Upper lobe of right lung (tissue), 1 donor: ENCODE data around the gene CXCL5. TPM values are rescaled to one million over a fixed set of nuclear protein-coding genes. Genes with fewer than 3 reads are reported as not detected.
A peak's percentile ranks its signal among the peaks of the same experiment; 100 is the strongest.

Experiments used
- ATAC-seq: fragments of 200-7000 bp; cut with Tn5 transposase; one replicate; pipeline ENCODE4 v1.9.1; 2020; ENCODE audit warnings: mild to moderate bottlenecking, moderate library complexity
- DNase-seq: peaks from one replicate; pipeline ENCODE4 v3.0.0-alpha.2; 2020
- H3K27ac ChIP-seq: fragments of 200-600 bp; one replicate; pipeline ENCODE4 v1.8.0; 2022
- H3K27me3 ChIP-seq: fragments of 200-600 bp; one replicate; pipeline ENCODE4 v1.8.0; 2022; ENCODE audit warnings: mild to moderate bottlenecking
- H3K36me3 ChIP-seq: fragments of 200-600 bp; one replicate; pipeline ENCODE4 v1.8.0; 2022
- H3K4me1 ChIP-seq: fragments of 200-600 bp; one replicate; pipeline ENCODE4 v1.8.0; 2022
- H3K4me3 ChIP-seq: fragments of 200-600 bp; one replicate; pipeline ENCODE4 v1.8.0; 2022; ENCODE audit warnings: mild to moderate bottlenecking
- H3K9me3 ChIP-seq: fragments of 200-600 bp; one replicate; pipeline ENCODE4 v1.8.0; 2022
- intact Hi-C: fragments of 100-400 bp; cut with DNase I; formaldehyde crosslinking; loops from one replicate; pipeline ENCODE4 v1.11.0; 2022
- total RNA-seq: library from RNA; stranded (reverse); fragmentation: NEBNext Ultra II Directional; extraction: Animal tissue kit (Norgen Biotek cat#: 25700); gene quantifications from one replicate; pipeline ENCODE4 v1.2.1, GENCODE V29; 2021
- TF ChIP-seq, protein P1 (sequence below): fragments of 200-600 bp; IDR thresholded peaks from one replicate; pipeline ENCODE4 v1.8.0; 2022; ENCODE audit warnings: antibody characterized with exemption
- donor health status: DM: no; HTN: yes; CAD: no; lungs with severe emphysema.

Gene CXCL5
- total RNA-seq, 1 donor from 2014 or later, result 7.2 TPM

DNA sequence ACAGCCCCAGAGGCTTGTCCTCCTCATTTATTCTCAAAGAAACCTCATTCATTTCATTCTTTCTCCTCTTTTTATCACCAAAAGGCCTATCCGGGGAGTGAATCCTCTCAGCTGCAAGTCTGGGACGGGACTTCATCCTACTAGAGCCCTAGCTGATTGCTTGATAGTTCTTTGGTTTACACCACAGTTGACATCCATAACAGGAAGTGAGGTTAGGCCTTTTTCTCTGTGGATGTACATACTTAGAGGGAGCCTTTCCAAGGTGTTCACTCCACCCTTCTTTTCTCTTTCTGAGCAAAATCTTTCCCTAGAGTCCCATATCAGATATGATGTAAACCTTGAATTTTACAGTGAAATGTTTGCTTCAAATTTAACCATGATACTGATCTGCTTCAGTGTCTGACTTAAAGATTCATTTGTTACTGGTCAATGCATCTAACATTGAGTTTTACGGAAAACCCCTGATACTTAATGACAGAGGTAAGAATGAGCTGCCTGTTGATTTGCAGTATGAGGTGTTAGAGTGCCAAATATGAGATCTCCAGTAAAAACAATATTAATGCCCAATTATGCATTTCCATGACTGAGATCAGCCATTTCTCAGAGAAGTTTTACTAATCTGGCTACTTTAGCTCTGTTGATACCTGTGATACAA, 16.8 kb upstream of the CXCL5 start:
- intact Hi-C loops, result no loop called here
- no peaks in the 10 kb centered on the region for H3K4me1 ChIP-seq
- H3K9me3 ChIP-seq, result no peaks in the 10 kb centered on the region
- ATAC-seq (no peak), DNase-seq (no peak)
- H3K27me3 ChIP-seq, result no peaks in the 10 kb centered on the region
- H3K36me3 ChIP-seq, result no peaks in the 10 kb centered on the region
- no peak overlapping the region for H3K4me3 ChIP-seq
- TF ChIP-seq, protein P1, sequence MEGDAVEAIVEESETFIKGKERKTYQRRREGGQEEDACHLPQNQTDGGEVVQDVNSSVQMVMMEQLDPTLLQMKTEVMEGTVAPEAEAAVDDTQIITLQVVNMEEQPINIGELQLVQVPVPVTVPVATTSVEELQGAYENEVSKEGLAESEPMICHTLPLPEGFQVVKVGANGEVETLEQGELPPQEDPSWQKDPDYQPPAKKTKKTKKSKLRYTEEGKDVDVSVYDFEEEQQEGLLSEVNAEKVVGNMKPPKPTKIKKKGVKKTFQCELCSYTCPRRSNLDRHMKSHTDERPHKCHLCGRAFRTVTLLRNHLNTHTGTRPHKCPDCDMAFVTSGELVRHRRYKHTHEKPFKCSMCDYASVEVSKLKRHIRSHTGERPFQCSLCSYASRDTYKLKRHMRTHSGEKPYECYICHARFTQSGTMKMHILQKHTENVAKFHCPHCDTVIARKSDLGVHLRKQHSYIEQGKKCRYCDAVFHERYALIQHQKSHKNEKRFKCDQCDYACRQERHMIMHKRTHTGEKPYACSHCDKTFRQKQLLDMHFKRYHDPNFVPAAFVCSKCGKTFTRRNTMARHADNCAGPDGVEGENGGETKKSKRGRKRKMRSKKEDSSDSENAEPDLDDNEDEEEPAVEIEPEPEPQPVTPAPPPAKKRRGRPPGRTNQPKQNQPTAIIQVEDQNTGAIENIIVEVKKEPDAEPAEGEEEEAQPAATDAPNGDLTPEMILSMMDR, result no peak
- H3K27ac ChIP-seq, result no peak overlapping the region

DNA sequence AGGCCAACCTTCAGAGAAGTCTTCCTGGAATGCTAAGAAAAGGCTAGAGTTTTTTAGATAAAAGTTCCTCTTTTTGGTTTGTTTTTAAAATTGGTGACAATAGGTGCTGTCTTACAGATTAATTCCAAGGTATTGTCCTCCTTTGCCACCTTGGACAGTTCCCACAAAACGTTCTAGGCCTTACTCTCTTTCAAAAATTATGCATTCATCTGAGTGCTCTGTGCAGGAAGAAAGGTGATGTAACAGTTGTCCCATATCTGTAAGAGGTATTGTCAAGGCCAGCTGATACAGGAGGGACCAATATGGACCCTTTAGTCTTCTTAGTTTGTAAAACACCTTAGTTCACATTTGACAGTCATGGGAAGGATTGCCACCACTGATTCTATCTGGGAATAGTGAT, 15.9 kb upstream of the CXCL5 start:
- H3K27me3 ChIP-seq, result no peaks in the 10 kb centered on the region
- ATAC-seq (no peak), DNase-seq (no peak)
- H3K9me3 ChIP-seq, result no peaks in the 10 kb centered on the region
- TF ChIP-seq, protein P1, result no peak
- no peaks in the 10 kb centered on the region for H3K4me1 ChIP-seq
- intact Hi-C loops, result no loop called here
- no peak overlapping the region for H3K4me3 ChIP-seq
- H3K27ac ChIP-seq, result no peak overlapping the region
- no peaks in the 10 kb centered on the region for H3K36me3 ChIP-seq

DNA sequence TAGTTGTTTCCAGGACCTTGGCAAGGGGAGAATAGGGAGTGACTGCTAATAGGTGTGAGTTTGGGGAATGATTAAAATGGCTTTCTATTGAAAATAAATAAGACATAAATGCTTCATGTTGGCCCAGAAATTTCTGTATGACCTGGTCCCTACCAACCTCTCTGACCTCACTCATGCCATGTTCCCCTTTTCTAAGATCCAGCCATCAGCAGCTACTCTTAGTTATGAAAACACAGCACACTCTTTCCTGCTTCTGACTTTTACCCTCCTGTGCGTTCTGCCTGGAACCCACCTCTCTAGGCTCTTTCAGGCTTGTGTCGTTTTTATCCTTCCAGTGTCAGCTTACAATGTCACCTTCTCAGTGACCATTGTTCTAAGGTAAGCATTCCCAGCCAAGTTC, 14.8 kb upstream of the CXCL5 start:
- no peak overlapping the region for H3K4me3 ChIP-seq
- no peak overlapping the region for H3K27ac ChIP-seq
- no peak for DNase-seq
- intact Hi-C loops, result no loop called here
- H3K36me3 ChIP-seq, result no peaks in the 10 kb centered on the region
- no peaks in the 10 kb centered on the region for H3K27me3 ChIP-seq
- no peaks in the 10 kb centered on the region for H3K4me1 ChIP-seq
- peak; percentile 51 for ATAC-seq
- TF ChIP-seq, protein P1, result no peak
- H3K9me3 ChIP-seq, result no peaks in the 10 kb centered on the region

DNA sequence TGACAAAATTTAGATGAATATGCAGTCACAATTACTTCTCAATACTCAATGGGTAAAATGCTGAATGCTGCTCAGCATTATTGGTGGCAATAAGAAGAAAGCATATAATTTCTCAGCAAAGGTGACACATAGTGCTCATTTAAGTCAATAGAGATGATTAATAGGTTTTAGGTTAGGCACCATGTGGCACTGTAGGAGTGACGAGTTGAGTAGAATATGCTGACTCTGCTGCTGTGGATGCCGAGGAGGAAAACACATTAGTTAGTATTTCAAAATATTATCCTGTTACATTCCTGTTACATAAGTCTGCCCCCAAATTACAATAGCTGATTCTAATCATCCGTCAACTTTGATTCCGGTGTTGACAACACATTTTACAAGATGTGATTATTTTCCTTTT, 13.7 kb upstream of the CXCL5 start:
- Histone ChIP-seq H3K4me1 (no peaks in the 10 kb centered on the region), H3K27ac (no peak overlapping the region), H3K36me3 (no peaks in the 10 kb centered on the region), H3K27me3 (no peaks in the 10 kb centered on the region), H3K4me3 (no peak overlapping the region), H3K9me3 (no peaks in the 10 kb centered on the region)
- DNase-seq (no peak), ATAC-seq (peak; percentile 80)
- intact Hi-C loops, result no loop called here
- TF ChIP-seq, protein P1, result no peak

DNA sequence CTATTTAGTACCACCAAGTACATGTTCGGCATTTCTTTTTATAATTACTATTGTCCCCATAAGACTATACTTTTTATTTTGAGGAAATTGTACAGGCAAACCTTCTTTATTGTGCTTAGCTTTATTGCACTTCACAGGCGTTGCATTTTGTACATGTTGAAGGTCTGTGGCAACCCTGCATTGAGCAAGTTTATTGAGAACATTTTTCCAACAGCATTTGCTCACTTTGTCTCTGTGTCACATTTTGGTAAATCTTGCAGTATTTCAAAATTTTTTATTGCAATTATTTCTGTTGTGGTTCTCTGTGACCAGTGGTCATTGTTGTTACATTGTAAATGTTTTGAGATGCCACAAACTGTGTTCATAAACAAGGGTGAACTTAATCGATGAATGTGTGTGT, 10.8 kb upstream of the CXCL5 start:
- no peak overlapping the region for H3K27ac ChIP-seq
- intact Hi-C loops, result no loop called here

More for the DNA sequence above, 10.8 kb upstream of the CXCL5 start:
- ATAC-seq, result no peak
- Histone ChIP-seq H3K4me1 (no peaks in the 10 kb centered on the region), H3K36me3 (no peaks in the 10 kb centered on the region), H3K9me3 (no peaks in the 10 kb centered on the region), H3K27me3 (no peaks in the 10 kb centered on the region), H3K4me3 (no peak overlapping the region)
- TF ChIP-seq, protein P1, result no peak
- DNase-seq, result no peak
